Stimulated activated CD8-positive, alpha-beta memory T cell treated with anti-CD3 and anti-CD28 coated beads, Interleukin-4, amount 100 ng/mL, for 4 hours (primary cell): ENCODE measurements around the gene MBD3L1.
A peak's percentile ranks its signal among the peaks of the same experiment; 100 is the strongest.

Experiments
- DNase-seq, 2 donors: peaks; one replicate each; pipeline ENCODE4 v3.0.0-alpha.2; 2020; ENCODE audit warnings: low read depth in 2 of 2, low spot score in 1 of 2

MBD3L1 gene

GRCh38 chr19:8832132-8833021 is at the start of gene MBD3L1, which contains the start of gene ZNF558:
Gene MBD3L1, plus strand, starts transcription at chr19:8832377. Its CDS starts 10,302 bp downstream, at chr19:8842679.
Gene ZNF558, minus strand, starts transcription at chr19:8832304. Its CDS starts 9,645 bp downstream, at chr19:8822659.
- peak; percentile 99 for DNase-seq

- DNase-seq, result no peak
These were observed 37.4 kb upstream of the MBD3L1 start for GRCh38 chr19:8794823-8795222.

- no peak for DNase-seq
These were observed 25.5 kb upstream of the MBD3L1 start for GRCh38 chr19:8806661-8807060.

- DNase-seq, result no peak
These were observed 20.6 kb upstream of the MBD3L1 start for GRCh38 chr19:8811315-8812172.

GRCh38 chr19:8814176-8814575 is 18.0 kb upstream of the MBD3L1 start:
- no peak for DNase-seq

- DNase-seq, result no peak
These were observed 16.4 kb upstream of the MBD3L1 start for GRCh38 chr19:8815780-8816179.

GRCh38 chr19:8820234-8820633 is 11.9 kb upstream of the MBD3L1 start:
- DNase-seq, result no peak

GRCh38 chr19:8821748-8822241 is 10.4 kb upstream of the MBD3L1 start:
- DNase-seq, result no peak

GRCh38 chr19:8826371-8826770 is 5.8 kb upstream of the MBD3L1 start:
- no peak for DNase-seq

GRCh38 chr19:8827277-8827676 is 4.9 kb upstream of the MBD3L1 start:
- no peak for DNase-seq

- DNase-seq, result no peak
These were observed 804 bp upstream of the MBD3L1 start for GRCh38 chr19:8831373-8831772.

GRCh38 chr19:8831832-8832131 is 395 bp upstream of the MBD3L1 start:
- no peak for DNase-seq

- no peak for DNase-seq
These were observed 3.3 kb downstream of the MBD3L1 start for GRCh38 chr19:8835446-8835845.

GRCh38 chr19:8835877-8836276 is 3.7 kb downstream of the MBD3L1 start:
- DNase-seq, result no peak

GRCh38 chr19:8840708-8841107 is 8.5 kb downstream of the MBD3L1 start:
- no peak for DNase-seq

GRCh38 chr19:8846819-8847218 is 14.6 kb downstream of the MBD3L1 start:
- no peak for DNase-seq

- DNase-seq, result no peak
These were observed 17.1 kb downstream of the MBD3L1 start for GRCh38 chr19:8849232-8849631.

GRCh38 chr19:8850488-8850887 is 18.3 kb downstream of the MBD3L1 start:
- no peak for DNase-seq

- no peak for DNase-seq
These were observed 26.1 kb downstream of the MBD3L1 start for GRCh38 chr19:8858260-8858659.

- DNase-seq, result no peak
These were observed 34.2 kb downstream of the MBD3L1 start for GRCh38 chr19:8866344-8866743.

- no peak for DNase-seq
These were observed 45.9 kb downstream of the MBD3L1 start for GRCh38 chr19:8877854-8878705.
